Measurements from ENCODE around the gene OXSR1. TPM values are rescaled to one million over a fixed set of nuclear protein-coding genes. Genes with fewer than 3 reads are reported as not detected.

Gene OXSR1
- total and polyA plus RNA-seq, 2 of the 13 experiments (the other 11 are each of a cell fraction or from before 2014, with no cell fraction given), result 27.4 to 32.6 TPM

DNA sequence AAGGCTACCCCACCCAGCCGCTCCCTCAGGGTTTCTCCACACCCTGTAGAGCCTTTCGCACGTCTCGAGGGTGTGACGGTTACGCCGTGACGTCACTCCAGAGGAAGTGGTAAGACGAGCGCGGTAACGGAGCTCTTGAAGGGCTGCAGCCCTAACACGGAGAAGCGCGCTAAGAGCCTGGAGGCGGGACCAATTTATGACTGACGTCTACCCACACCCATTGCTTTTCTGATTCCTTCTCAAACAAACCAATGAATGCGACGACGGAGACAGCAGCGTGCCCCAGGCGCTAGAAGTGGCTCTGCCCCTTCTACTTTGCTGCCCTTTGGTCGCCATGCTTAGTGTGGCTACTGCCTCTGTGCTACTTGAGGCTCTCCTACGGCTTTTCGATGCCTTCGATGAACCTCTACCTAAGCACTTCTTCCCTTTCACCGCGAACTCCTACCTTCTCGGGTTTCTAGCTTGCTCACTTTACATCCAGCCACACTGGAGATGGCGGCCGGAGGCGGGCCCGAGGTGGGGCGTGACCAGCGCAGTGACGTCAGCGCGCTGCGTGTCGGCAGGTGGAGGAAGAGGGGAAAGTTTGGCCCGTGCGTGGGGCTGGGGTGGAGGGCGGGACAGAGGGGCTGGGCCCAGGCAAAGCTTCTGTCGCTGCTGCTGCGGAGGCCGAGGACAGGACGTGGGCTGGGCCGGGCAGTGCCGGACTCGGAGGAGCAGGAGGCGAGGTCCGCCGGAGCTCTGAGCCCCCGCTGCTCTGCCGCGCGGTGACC lies at the start of gene OXSR1 (continued):
- TF ChIP-seq ZFP90 (CRISPR knock-in tag; IDR thresholded peaks at IDR 0.05; ENCODE audit: borderline replicate concordance), result peak; percentile 76; the same call in 1 of the 2 replicates
- TF ChIP-seq, protein P1, sequence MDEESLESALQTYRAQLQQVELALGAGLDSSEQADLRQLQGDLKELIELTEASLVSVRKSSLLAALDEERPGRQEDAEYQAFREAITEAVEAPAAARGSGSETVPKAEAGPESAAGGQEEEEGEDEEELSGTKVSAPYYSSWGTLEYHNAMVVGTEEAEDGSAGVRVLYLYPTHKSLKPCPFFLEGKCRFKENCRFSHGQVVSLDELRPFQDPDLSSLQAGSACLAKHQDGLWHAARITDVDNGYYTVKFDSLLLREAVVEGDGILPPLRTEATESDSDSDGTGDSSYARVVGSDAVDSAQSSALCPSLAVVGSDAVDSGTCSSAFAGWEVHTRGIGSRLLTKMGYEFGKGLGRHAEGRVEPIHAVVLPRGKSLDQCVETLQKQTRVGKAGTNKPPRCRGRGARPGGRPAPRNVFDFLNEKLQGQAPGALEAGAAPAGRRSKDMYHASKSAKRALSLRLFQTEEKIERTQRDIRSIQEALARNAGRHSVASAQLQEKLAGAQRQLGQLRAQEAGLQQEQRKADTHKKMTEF (CRISPR knock-in tag; IDR thresholded peaks at IDR 0.05), result peak; percentile 81; the same call in 1 of the 2 replicates
- TF ChIP-seq, protein P2, sequence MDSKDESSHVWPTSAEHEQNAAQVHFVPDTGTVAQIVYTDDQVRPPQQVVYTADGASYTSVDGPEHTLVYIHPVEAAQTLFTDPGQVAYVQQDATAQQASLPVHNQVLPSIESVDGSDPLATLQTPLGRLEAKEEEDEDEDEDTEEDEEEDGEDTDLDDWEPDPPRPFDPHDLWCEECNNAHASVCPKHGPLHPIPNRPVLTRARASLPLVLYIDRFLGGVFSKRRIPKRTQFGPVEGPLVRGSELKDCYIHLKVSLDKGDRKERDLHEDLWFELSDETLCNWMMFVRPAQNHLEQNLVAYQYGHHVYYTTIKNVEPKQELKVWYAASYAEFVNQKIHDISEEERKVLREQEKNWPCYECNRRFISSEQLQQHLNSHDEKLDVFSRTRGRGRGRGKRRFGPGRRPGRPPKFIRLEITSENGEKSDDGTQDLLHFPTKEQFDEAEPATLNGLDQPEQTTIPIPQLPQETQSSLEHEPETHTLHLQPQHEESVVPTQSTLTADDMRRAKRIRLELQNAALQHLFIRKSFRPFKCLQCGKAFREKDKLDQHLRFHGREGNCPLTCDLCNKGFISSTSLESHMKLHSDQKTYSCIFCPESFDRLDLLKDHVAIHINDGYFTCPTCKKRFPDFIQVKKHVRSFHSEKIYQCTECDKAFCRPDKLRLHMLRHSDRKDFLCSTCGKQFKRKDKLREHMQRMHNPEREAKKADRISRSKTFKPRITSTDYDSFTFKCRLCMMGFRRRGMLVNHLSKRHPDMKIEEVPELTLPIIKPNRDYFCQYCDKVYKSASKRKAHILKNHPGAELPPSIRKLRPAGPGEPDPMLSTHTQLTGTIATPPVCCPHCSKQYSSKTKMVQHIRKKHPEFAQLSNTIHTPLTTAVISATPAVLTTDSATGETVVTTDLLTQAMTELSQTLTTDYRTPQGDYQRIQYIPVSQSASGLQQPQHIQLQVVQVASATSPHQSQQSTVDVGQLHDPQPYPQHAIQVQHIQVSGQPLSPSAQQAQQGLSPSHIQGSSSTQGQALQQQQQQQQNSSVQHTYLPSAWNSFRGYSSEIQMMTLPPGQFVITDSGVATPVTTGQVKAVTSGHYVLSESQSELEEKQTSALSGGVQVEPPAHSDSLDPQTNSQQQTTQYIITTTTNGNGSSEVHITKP (CRISPR knock-in tag; IDR thresholded peaks at IDR 0.05; ENCODE audit: low read depth), result no peak
- peak; percentile 78 for TF ChIP-seq GATAD2A (CRISPR knock-in tag; IDR thresholded peaks at IDR 0.05)
- TF ChIP-seq, protein P3, sequence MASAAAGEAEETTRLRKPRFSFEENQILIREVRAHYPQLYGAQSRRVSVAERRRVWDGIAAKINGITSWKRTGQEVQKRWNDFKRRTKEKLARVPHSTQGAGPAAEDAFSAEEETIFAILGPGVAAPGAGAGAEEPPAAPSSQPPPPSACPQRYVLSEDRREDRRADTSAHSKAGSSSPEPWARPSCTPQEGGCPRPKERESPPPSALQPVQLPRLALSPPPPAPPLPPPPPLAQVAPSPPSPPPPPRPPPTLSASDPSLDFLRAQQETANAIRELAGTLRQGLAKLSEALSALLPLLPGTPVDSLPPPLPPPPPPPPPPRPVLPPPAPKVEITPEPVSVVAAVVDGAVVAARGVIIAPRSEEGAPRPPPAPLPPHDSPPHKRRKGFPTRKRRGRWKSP (CRISPR knock-in tag; IDR thresholded peaks at IDR 0.05), result peak; percentile 88
- no peak; the same call in 1 of the 2 replicates for TF ChIP-seq ZNF607 (CRISPR knock-in tag; IDR thresholded peaks at IDR 0.05; ENCODE audit: borderline replicate concordance)
- 0 out of 2 replicates have a peak, but pooled peaks have one; percentile 26 for TF ChIP-seq ZNF577 (CRISPR knock-in tag; IDR thresholded peaks at IDR 0.05; ENCODE audit: borderline replicate concordance, low read depth)
- no peak for TF ChIP-seq RBAK (CRISPR knock-in tag; IDR thresholded peaks at IDR 0.05)
- no peak for TF ChIP-seq ZFP62 (CRISPR knock-in tag; IDR thresholded peaks at IDR 0.05)
- 0 out of 2 replicates have a peak, but pooled peaks have one; percentile 59 for TF ChIP-seq NAIF1 (CRISPR knock-in tag; IDR thresholded peaks at IDR 0.05; ENCODE audit: borderline replicate concordance)
- peak; percentile 34; the same call in 1 of the 2 replicates for TF ChIP-seq ZNF788 (CRISPR knock-in tag; IDR thresholded peaks at IDR 0.05; ENCODE audit: borderline replicate concordance)
- TF ChIP-seq ZNF292 (CRISPR knock-in tag; IDR thresholded peaks at IDR 0.05; ENCODE audit: borderline replicate concordance, low read depth), result no peak
- TF ChIP-seq ZNF34 (CRISPR knock-in tag; IDR thresholded peaks at IDR 0.05; ENCODE audit: borderline replicate concordance), result 0 out of 2 replicates have a peak, but pooled peaks have one; percentile 79
- TF ChIP-seq KAT7 (CRISPR knock-in tag; IDR thresholded peaks at IDR 0.05; ENCODE audit: borderline replicate concordance), result no peak
- 0 out of 2 replicates have a peak, but pooled peaks have one; percentile 37 for TF ChIP-seq ZNF30 (CRISPR knock-in tag; IDR thresholded peaks at IDR 0.05)
- TF ChIP-seq ZNF776 (CRISPR knock-in tag; IDR thresholded peaks at IDR 0.05), result peak; percentile 9; the same call in 1 of the 2 replicates
- peak; percentile 50; the same call in 1 of the 2 replicates for TF ChIP-seq TSC22D2 (CRISPR knock-in tag; IDR thresholded peaks at IDR 0.05; ENCODE audit: borderline replicate concordance)
- peak; percentile 80 for TF ChIP-seq ZNF350 (CRISPR knock-in tag; IDR thresholded peaks at IDR 0.05; ENCODE audit: borderline replicate concordance, low read depth)
- TF ChIP-seq, protein P4, sequence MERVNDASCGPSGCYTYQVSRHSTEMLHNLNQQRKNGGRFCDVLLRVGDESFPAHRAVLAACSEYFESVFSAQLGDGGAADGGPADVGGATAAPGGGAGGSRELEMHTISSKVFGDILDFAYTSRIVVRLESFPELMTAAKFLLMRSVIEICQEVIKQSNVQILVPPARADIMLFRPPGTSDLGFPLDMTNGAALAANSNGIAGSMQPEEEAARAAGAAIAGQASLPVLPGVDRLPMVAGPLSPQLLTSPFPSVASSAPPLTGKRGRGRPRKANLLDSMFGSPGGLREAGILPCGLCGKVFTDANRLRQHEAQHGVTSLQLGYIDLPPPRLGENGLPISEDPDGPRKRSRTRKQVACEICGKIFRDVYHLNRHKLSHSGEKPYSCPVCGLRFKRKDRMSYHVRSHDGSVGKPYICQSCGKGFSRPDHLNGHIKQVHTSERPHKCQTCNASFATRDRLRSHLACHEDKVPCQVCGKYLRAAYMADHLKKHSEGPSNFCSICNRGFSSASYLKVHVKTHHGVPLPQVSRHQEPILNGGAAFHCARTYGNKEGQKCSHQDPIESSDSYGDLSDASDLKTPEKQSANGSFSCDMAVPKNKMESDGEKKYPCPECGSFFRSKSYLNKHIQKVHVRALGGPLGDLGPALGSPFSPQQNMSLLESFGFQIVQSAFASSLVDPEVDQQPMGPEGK (CRISPR knock-in tag; IDR thresholded peaks at IDR 0.05), result peak; percentile 12; the same call in 1 of the 2 replicates
